ENCODE data around the gene JARID2. TPM values are rescaled to one million over a fixed set of nuclear protein-coding genes. Genes with fewer than 3 reads are reported as not detected.

Gene JARID2
- total and polyA plus RNA-seq, 8 donors: 2.4 to 6.7 (median 3.7) TPM

DNA sequence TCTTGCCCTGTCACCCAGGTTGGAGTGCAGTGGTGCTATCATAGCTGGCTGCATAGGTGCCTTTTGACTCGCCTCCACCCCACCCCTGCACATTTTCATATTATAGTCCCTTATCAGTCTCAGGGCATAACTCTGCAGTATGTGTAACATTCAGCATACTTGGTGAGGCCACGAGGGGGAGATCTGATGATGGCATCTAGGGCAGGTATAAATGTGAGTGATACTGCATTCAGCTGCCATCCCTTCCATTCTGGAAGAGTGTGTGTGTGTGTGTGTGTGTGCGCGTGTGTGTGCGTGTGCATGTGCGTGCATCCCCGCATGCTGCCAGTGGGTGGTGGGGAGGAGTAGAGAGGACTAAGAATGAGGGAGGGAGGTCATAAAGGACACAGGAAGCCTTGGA lies 81.4 kb downstream of the JARID2 start:
- ATAC-seq (peak in 3 of 4 donors; percentile 41 to 63 (median 56)), FAIRE-seq (no peak), DNase-seq (no peak)
- 67 to 69% methylated on average over 7 of the region's 7 CpGs for whole genome bisulfite sequencing, 2 donors
- intact Hi-C loops (cut with DNase I): no loop called here
- TF ChIP-seq CTCF (IDR thresholded peaks at IDR 0.05): no peak
- H3K27ac ChIP-seq: no peak overlapping the region
- peaks cover 0 to 13% (median 3%) of the 10 kb centered on the region in 3 donors for H3K4me1 ChIP-seq
- H3K4me3 ChIP-seq: no peak overlapping the region
- no peaks in the 10 kb centered on the region for H3K27me3 ChIP-seq
- H3K9me3 ChIP-seq: no peaks in the 10 kb centered on the region
- H3K36me3 ChIP-seq: no peaks in the 10 kb centered on the region

DNA sequence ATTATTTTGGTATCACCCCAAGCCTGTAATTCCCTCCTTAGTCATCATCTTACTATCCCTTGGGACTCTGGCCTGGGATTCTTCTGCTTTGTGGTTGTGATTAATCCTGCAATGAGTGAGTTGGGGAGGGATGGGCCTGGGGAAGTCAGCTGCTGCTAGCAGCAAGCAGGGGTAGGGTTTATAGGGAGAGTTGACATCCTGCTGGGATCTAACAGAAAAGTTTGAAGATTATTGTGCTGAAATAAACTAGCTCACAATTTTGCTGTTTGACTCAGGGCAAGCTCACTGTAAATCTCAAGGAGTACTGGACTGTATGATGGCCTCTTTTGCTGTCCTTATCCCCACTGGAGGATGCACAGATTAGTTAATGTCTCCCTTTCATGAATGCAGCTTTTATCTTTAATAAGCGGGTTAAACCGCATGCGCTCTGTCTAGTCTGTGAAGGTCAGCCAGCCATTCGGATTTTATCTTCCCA lies 83.4 kb downstream of the JARID2 start:
- Histone ChIP-seq H3K4me3 (no peak overlapping the region), H3K36me3 (no peaks in the 10 kb centered on the region), H3K27me3 (no peaks in the 10 kb centered on the region), H3K9me3 (no peaks in the 10 kb centered on the region), H3K4me1 (peaks cover 0 to 10% (median 7%) of the 10 kb centered on the region in 3 donors), H3K27ac (no peak overlapping the region)
- ATAC-seq: peak in 3 of 4 donors; percentile 39 to 60 (median 47)
- intact Hi-C loops (cut with DNase I): no loop called here
- no peak for DNase-seq
- TF ChIP-seq CTCF (IDR thresholded peaks at IDR 0.05): no peak
- 51 to 54% methylated on average over 4 of the region's 4 CpGs for WGBS, 2 donors
- no peak for FAIRE-seq

- ATAC-seq (no peak), FAIRE-seq (no peak), DNase-seq (no peak)
- no peaks in the 10 kb centered on the region for H3K36me3 ChIP-seq
- H3K4me3 ChIP-seq: no peak overlapping the region
- no peak overlapping the region for H3K27ac ChIP-seq
- intact Hi-C loops (cut with DNase I): no loop called here
- no peaks in the 10 kb centered on the region for H3K9me3 ChIP-seq
- no peaks in the 10 kb centered on the region for H3K27me3 ChIP-seq
- 79 to 81% methylated on average over 8 of the region's 8 CpGs for WGBS, 2 donors
- TF ChIP-seq CTCF (IDR thresholded peaks at IDR 0.05): no peak
- peaks cover 0 to 10% (median 7%) of the 10 kb centered on the region in 3 donors for H3K4me1 ChIP-seq
Measured at GRCh38 chr6:15330174-15330944, 84.5 kb downstream of the JARID2 start.

GRCh38 chr6:15331143-15331542 lies 85.3 kb downstream of the JARID2 start:
- peak in 2 of 4 donors; percentile 40 to 47 for ATAC-seq
- no peaks in the 10 kb centered on the region for H3K27me3 ChIP-seq
- no peak for FAIRE-seq

More at GRCh38 chr6:15331143-15331542, 85.3 kb downstream of the JARID2 start:
- Histone ChIP-seq H3K4me1 (peaks cover 0 to 10% (median 7%) of the 10 kb centered on the region in 3 donors), H3K4me3 (no peak overlapping the region), H3K9me3 (no peaks in the 10 kb centered on the region), H3K27ac (no peak overlapping the region), H3K36me3 (no peaks in the 10 kb centered on the region)
- intact Hi-C loops (cut with DNase I): no loop called here
- TF ChIP-seq CTCF (IDR thresholded peaks at IDR 0.05): no peak
- DNase-seq: no peak

Data from pancreas (tissue), 10 donors.